C4-2B (cell line): ENCODE data around the gene TSPAN4.

Experiments
- ZFX ChIP-seq: fragments of 450-650 bp; IDR thresholded peaks from 2 replicates; pipeline ENCODE4 v1.6.1; 2017
- TF ChIP-seq, protein P1 (sequence below): fragments of 450-650 bp; conservative IDR thresholded peaks from 2 replicates; pipeline ENCODE4 v1.5.1; 2017; ENCODE audit warnings: mild to moderate bottlenecking

DNA sequence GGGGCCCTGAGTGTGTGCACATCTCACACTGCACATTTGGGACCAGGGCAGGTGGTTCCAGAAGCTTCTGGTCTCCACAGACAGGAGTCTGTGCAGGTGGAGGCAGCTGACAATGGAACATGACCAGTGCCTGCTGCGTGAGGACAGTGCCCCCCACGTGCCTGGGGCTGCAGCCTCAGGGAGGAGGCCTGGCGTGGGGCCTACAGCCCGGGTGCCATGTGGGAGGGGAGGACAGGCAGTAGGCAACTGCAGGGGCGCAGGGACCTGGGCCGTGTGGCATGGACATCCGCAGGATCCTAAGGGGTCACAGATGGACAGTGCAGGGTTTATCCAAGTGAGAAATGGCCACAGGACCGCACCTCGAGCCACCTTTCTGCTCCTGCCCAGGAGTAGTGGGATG, 28.8 kb downstream of the TSPAN4 start:
- TF ChIP-seq, protein P1, sequence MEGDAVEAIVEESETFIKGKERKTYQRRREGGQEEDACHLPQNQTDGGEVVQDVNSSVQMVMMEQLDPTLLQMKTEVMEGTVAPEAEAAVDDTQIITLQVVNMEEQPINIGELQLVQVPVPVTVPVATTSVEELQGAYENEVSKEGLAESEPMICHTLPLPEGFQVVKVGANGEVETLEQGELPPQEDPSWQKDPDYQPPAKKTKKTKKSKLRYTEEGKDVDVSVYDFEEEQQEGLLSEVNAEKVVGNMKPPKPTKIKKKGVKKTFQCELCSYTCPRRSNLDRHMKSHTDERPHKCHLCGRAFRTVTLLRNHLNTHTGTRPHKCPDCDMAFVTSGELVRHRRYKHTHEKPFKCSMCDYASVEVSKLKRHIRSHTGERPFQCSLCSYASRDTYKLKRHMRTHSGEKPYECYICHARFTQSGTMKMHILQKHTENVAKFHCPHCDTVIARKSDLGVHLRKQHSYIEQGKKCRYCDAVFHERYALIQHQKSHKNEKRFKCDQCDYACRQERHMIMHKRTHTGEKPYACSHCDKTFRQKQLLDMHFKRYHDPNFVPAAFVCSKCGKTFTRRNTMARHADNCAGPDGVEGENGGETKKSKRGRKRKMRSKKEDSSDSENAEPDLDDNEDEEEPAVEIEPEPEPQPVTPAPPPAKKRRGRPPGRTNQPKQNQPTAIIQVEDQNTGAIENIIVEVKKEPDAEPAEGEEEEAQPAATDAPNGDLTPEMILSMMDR: no peak
- TF ChIP-seq ZFX: no peak
